Smooth muscle cell (in vitro differentiated cells): Measurements from ENCODE around the gene CTTN. TPM values are rescaled to one million over a fixed set of nuclear protein-coding genes. Genes with fewer than 3 reads are reported as not detected.

Source experiments
- DNase-seq: peaks from one replicate; lab custom pipeline; 2025; ENCODE audit not compliant: unreplicated experiment; lab: John Stamatoyannopoulos, UW
- H2AFZ ChIP-seq: fragments of 200-600 bp; sonication (generic); 2 replicates; pipeline ENCODE4 v1.6.0; 2016; ENCODE audit warnings: antibody characterized with exemption, low read depth, mild to moderate bottlenecking
- H3F3A ChIP-seq: fragments of 200-600 bp; sonication (generic); 2 replicates; pipeline ENCODE4 v1.6.0; 2017; ENCODE audit warnings: antibody characterized with exemption, low read depth
- H3K27ac ChIP-seq: fragments of 200-600 bp; sonication (generic); 2 replicates; pipeline ENCODE4 v1.5.1; 2016; ENCODE audit warnings: low read depth, mild to moderate bottlenecking
- H3K27me3 ChIP-seq: fragments of 200-600 bp; sonication (generic); 2 replicates; pipeline ENCODE4 v1.6.1; 2016; ENCODE audit warnings: low read depth, mild to moderate bottlenecking
- H3K36me3 ChIP-seq: fragments of 200-600 bp; sonication (generic); 2 replicates; pipeline ENCODE4 v1.5.1; 2016; ENCODE audit warnings: low read depth
- H3K4me1 ChIP-seq: fragments of 200-600 bp; sonication (generic); 2 replicates; pipeline ENCODE4 v1.5.1; 2016; ENCODE audit warnings: low read depth
- H3K4me2 ChIP-seq: fragments of 200-600 bp; sonication (generic); 2 replicates; pipeline ENCODE4 v1.6.0; 2016; ENCODE audit warnings: mild to moderate bottlenecking
- H3K4me3 ChIP-seq: fragments of 200-600 bp; sonication (generic); 2 replicates; pipeline ENCODE4 v1.5.1; 2016; ENCODE audit warnings: mild to moderate bottlenecking
- H3K79me2 ChIP-seq: fragments of 200-600 bp; sonication (generic); 2 replicates; pipeline ENCODE4 v1.6.0; 2016; ENCODE audit warnings: low read depth, mild to moderate bottlenecking
- H3K9ac ChIP-seq: fragments of 200-600 bp; sonication (generic); 2 replicates; pipeline ENCODE4 v1.6.0; 2016; ENCODE audit warnings: low read depth
- H3K9me3 ChIP-seq: fragments of 200-600 bp; sonication (generic); replicated peaks from 2 replicates; pipeline ENCODE4 v1.5.1; 2016; ENCODE audit warnings: low read depth
- H4K20me1 ChIP-seq: fragments of 200-600 bp; sonication (generic); 2 replicates; pipeline ENCODE4 v1.6.0; 2016; ENCODE audit warnings: low read depth
- CTCF ChIP-seq: fragments of 200-600 bp; sonication (generic); IDR thresholded peaks from 2 replicates; pipeline ENCODE4 v1.5.1; 2017; ENCODE audit warnings: borderline replicate concordance, mild to moderate bottlenecking, antibody characterized with exemption; ENCODE audit not compliant: insufficient read depth, poor library complexity, severe bottlenecking
- WGBS: methylation state at CpG from one replicate; pipeline ENCODE4 v1.1.7; 2016; ENCODE audit warnings: low lambda C conversion rate; 5-methylcytosine and 5-hydroxymethylcytosine counted together
- polyA plus RNA-seq: library from polyadenylated mRNA; unstranded; fragments of >200 nt; fragmentation: Nextera tagmentation; extraction: Ambion mirVana; gene quantifications from 2 replicates; pipeline ENCODE4 v1.2.1, GENCODE V29; 2016
- total RNA-seq: library from RNA; depleted of rRNA; stranded (reverse); fragments of >200 nt; gene quantifications from 2 replicates; pipeline ENCODE4 v1.2.3, GENCODE V29; 2014

Gene CTTN
- total and polyA plus RNA-seq, 2 experiments from 2014 or later = 64.7 to 173 TPM

GRCh38 chr11:70456921-70457532, 58.7 kb downstream of the CTTN start:
- no peak for DNase-seq
- peaks cover 6% of the 10 kb centered on the region for H3K27me3 ChIP-seq

DNA sequence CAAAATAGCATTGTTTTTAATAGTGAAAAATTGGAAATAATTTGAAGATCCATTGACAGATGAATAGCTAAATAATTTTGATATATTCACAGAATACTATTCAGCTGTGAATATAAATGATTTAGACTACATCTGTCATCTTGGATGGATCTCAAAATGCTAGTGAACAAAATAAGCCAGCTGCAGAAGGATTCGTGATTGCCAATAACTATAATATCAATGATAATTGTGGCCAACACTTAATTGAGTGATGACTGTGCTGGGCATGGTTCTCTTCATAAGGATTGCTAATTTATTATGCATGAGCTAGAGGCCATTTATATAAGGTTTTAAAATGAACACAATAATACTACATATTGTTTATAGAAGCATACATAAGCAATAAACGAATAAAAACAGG, 60.4 kb downstream of the CTTN start:
- H3K36me3 ChIP-seq = no peaks in the 10 kb centered on the region
- H3K4me1 ChIP-seq = no peaks in the 10 kb centered on the region
- no peaks in the 10 kb centered on the region for H3F3A ChIP-seq
- H3K9me3 ChIP-seq = no peaks in the 10 kb centered on the region
- H4K20me1 ChIP-seq = no peaks in the 10 kb centered on the region
- no peak overlapping the region for H3K9ac ChIP-seq
- no peak overlapping the region for H3K27ac ChIP-seq
- H3K79me2 ChIP-seq = no peaks in the 10 kb centered on the region
- H3K27me3 ChIP-seq = peaks cover 6% of the 10 kb centered on the region
- DNase-seq = no peak
- H3K4me3 ChIP-seq = no peak overlapping the region
- TF ChIP-seq CTCF = no peak
- H2AFZ ChIP-seq = no peak overlapping the region
- 87% methylated on average over 2 of the region's 2 CpGs for WGBS
- no peak overlapping the region for H3K4me2 ChIP-seq

More at GRCh38 chr11:70456921-70457532, 58.7 kb downstream of the CTTN start:
- H2AFZ ChIP-seq = no peak overlapping the region
- H3K4me2 ChIP-seq = no peak overlapping the region
- no peak overlapping the region for H3K27ac ChIP-seq
- 80% methylated on average over 29 of the region's 31 CpGs for WGBS
- no peak overlapping the region for H3K4me3 ChIP-seq
- H3F3A ChIP-seq = no peaks in the 10 kb centered on the region
- no peaks in the 10 kb centered on the region for H3K4me1 ChIP-seq
- H3K79me2 ChIP-seq = no peaks in the 10 kb centered on the region
- H3K9ac ChIP-seq = no peak overlapping the region
- no peaks in the 10 kb centered on the region for H4K20me1 ChIP-seq
- no peak for TF ChIP-seq CTCF
- H3K36me3 ChIP-seq = no peaks in the 10 kb centered on the region
- no peaks in the 10 kb centered on the region for H3K9me3 ChIP-seq

GRCh38 chr11:70460111-70460510, 61.8 kb downstream of the CTTN start:
- Histone ChIP-seq H3K36me3 (no peaks in the 10 kb centered on the region), H3F3A (no peaks in the 10 kb centered on the region), H3K4me1 (no peaks in the 10 kb centered on the region), H3K9ac (no peak overlapping the region), H3K79me2 (no peaks in the 10 kb centered on the region), H3K4me3 (no peak overlapping the region), H3K27me3 (peaks cover 6% of the 10 kb centered on the region), H3K27ac (no peak overlapping the region), H2AFZ (no peak overlapping the region), H4K20me1 (no peaks in the 10 kb centered on the region), H3K9me3 (no peaks in the 10 kb centered on the region), H3K4me2 (no peak overlapping the region)
- TF ChIP-seq CTCF = no peak
- DNase-seq = no peak
- 93% methylated on average over 4 of the region's 4 CpGs for WGBS

DNA sequence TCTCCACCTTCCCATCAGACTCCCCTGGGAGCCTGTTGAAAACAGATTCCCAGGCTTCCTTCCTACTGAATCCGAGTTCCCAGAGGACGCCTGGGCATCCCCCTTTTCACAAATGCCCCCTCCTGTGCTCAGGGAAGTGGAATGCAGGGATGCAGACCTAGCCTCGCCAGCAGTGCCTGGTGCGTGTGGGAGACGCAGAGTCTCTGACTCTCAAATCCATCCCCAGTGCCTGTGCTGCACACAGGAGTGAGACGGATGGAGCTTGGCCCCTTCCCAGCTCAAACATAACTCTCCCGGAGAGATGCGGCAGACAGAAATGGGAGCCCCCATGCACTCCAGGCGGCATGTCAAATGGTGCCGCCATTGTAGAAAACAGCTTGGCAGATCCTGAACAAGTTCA, 62.6 kb downstream of the CTTN start:
- Histone ChIP-seq H3K9me3 (no peaks in the 10 kb centered on the region), H3K27ac (no peak overlapping the region), H3K4me2 (no peak overlapping the region), H3K79me2 (no peaks in the 10 kb centered on the region), H3K9ac (no peak overlapping the region), H3K4me3 (no peak overlapping the region), H3K36me3 (no peaks in the 10 kb centered on the region), H4K20me1 (no peaks in the 10 kb centered on the region), H3K27me3 (peaks cover 6% of the 10 kb centered on the region), H3F3A (no peaks in the 10 kb centered on the region), H3K4me1 (no peaks in the 10 kb centered on the region), H2AFZ (no peak overlapping the region)
- TF ChIP-seq CTCF = no peak
- no peak for DNase-seq
- 90% methylated on average over 10 of the region's 10 CpGs for WGBS
